CD4-positive, CD25-positive, alpha-beta regulatory T cell (primary cell): ENCODE measurements around the gene RAB1B. TPM values are rescaled to one million over a fixed set of nuclear protein-coding genes. Genes with fewer than 3 reads are reported as not detected.
A peak's percentile ranks its signal among the peaks of the same experiment; 100 is the strongest.

Experiments
- ATAC-seq, 2 donors: fragments of 150-1000 bp; cut with Tn5 transposase; one replicate each; pipeline ENCODE4 v1.10.0; 2021; ENCODE audit warnings: low read depth in 2 of 2, moderate number of reproducible peaks in 2 of 2, moderate library complexity in 1 of 2
- DNase-seq, 3 donors: peaks; one replicate each; pipeline versions ENCODE4 v3.0.0 to v3.0.0-alpha.2; 2012 to 2022; ENCODE audit warnings: mixed read lengths in 1 of 3
- H3K27ac ChIP-seq: one replicate; pipeline ENCODE4 v1.7.0; 2013; ENCODE audit warnings: mild to moderate bottlenecking, low read length; ENCODE audit not compliant: insufficient read depth, poor library complexity, severe bottlenecking
- H3K27me3 ChIP-seq: one replicate; pipeline ENCODE4 v1.7.0; 2013; ENCODE audit warnings: low read length; ENCODE audit not compliant: control insufficient read depth, insufficient read depth
- H3K36me3 ChIP-seq: one replicate; pipeline ENCODE4 v1.7.0; 2013; ENCODE audit warnings: mild to moderate bottlenecking, low read length, moderate library complexity; ENCODE audit not compliant: control insufficient read depth, insufficient read depth
- H3K4me1 ChIP-seq: 2 replicates; pipeline ENCODE4 v1.7.0; 2013; ENCODE audit warnings: mild to moderate bottlenecking, low read length; ENCODE audit not compliant: insufficient read depth, control insufficient read depth, poor library complexity, severe bottlenecking
- H3K4me3 ChIP-seq: one replicate; pipeline ENCODE4 v1.7.0; 2013; ENCODE audit warnings: low read depth, mild to moderate bottlenecking, low read length, moderate library complexity
- H3K9me3 ChIP-seq, 2 experiments: 1 replicate in 1 of 2; 2 replicates in 1 of 2; pipeline ENCODE4 v1.7.0; 2013; ENCODE audit warnings: low read length in 2 of 2, mild to moderate bottlenecking in 1 of 2, moderate library complexity in 1 of 2; ENCODE audit not compliant: control insufficient read depth in 2 of 2
- H3K27ac Mint-ChIP-seq, 3 donors: one replicate each; pipeline ENCODE4 v1.8.0; 2020 to 2022; ENCODE audit warnings: mild to moderate bottlenecking in 3 of 3, mixed read lengths in 3 of 3, moderate library complexity in 2 of 3
- H3K27me3 Mint-ChIP-seq: one replicate; pipeline ENCODE4 v1.8.0; 2022; ENCODE audit warnings: mild to moderate bottlenecking, mixed read lengths
- H3K36me3 Mint-ChIP-seq: one replicate; pipeline ENCODE4 v1.8.0; 2020; ENCODE audit warnings: mixed read lengths
- H3K4me1 Mint-ChIP-seq, 4 donors: one replicate each; pipeline ENCODE4 v1.8.0; 2020 to 2022; ENCODE audit warnings: mixed read lengths in 4 of 4, mild to moderate bottlenecking in 1 of 4
- H3K4me3 Mint-ChIP-seq, 4 donors: one replicate each; pipeline ENCODE4 v1.8.0; 2020 to 2022; ENCODE audit warnings: mild to moderate bottlenecking in 4 of 4, mixed read lengths in 4 of 4, moderate library complexity in 3 of 4
- H3K9me3 Mint-ChIP-seq, 7 donors: one replicate each; pipeline ENCODE4 v1.8.0; 2020 to 2022; ENCODE audit warnings: mixed read lengths in 7 of 7, mild to moderate bottlenecking in 3 of 7, moderate library complexity in 2 of 7
- polyA plus RNA-seq, 4 donors: library from polyadenylated mRNA; unstranded; fragments of 300-500 nt; fragmentation: Illumina TruSeq; gene quantifications; one replicate each; pipeline ENCODE4 v1.2.3, GENCODE V29; 2021
- total RNA-seq: library from RNA; stranded (reverse); gene quantifications from one replicate; pipeline ENCODE4 v1.2.3, GENCODE V29; 2022

The RAB1B gene
- 79.6 TPM for total RNA-seq
- 10 to 100 TPM; 13.1 to 19.6 (median 15.1) TPM for polyA plus RNA-seq

- Mint-ChIP-seq H3K4me1 (peaks cover 2 to 48% (median 25%) of the 10 kb centered on the region in 4 donors), H3K4me3 (peak within 1 kb of the TSS; percentile 94 to 99 (median 96)), H3K36me3 (peaks cover 13% of the 10 kb centered on the region), H3K9me3 (no peaks in the 10 kb centered on the region), H3K27me3 (peaks cover 14% of the 10 kb centered on the region), H3K27ac (peak within 1 kb of the TSS; percentile 98 to 99 (median 98))
- DNase-seq (peak; percentile 99 to 100 (median 100)), ATAC-seq (peak; percentile 85 to 88)
- no peaks in the 10 kb centered on the region for H3K9me3 ChIP-seq
- H3K4me3 ChIP-seq: peak within 1 kb of the TSS; percentile 89
- peaks cover 34% of the 10 kb centered on the region for H3K4me1 ChIP-seq
- H3K36me3 ChIP-seq: peaks cover 26% of the 10 kb centered on the region
- no peaks in the 10 kb centered on the region for H3K27me3 ChIP-seq
- H3K27ac ChIP-seq: peak within 1 kb of the TSS; percentile 91
Observed at GRCh38 chr11:66268244-66268951, at the start of gene RAB1B. Gene RAB1B, plus strand, starts transcription at chr11:66268639. Its CDS starts 41 bp downstream, at chr11:66268680.

- Mint-ChIP-seq H3K27me3 (peaks cover 4% of the 10 kb centered on the region), H3K4me1 (peaks cover 0 to 27% (median 20%) of the 10 kb centered on the region in 4 donors), H3K36me3 (peaks cover 41% of the 10 kb centered on the region), H3K27ac (peak overlapping the region in 1 of 3 donors; percentile 83), H3K9me3 (no peaks in the 10 kb centered on the region), H3K4me3 (no peak overlapping the region)
- no peaks in the 10 kb centered on the region for H3K9me3 ChIP-seq
- H3K4me1 ChIP-seq: peaks cover 9% of the 10 kb centered on the region
- H3K4me3 ChIP-seq: no peak overlapping the region
- no peaks in the 10 kb centered on the region for H3K27me3 ChIP-seq
- no peak for DNase-seq
- no peak for ATAC-seq
- H3K27ac ChIP-seq: no peak overlapping the region
- H3K36me3 ChIP-seq: peaks cover 68% of the 10 kb centered on the region
Observed at GRCh38 chr11:66218846-66219620, 49.4 kb upstream of the RAB1B start.

- peaks cover 4% of the 10 kb centered on the region for H3K27me3 Mint-ChIP-seq
- peaks cover 43% of the 10 kb centered on the region for H3K36me3 Mint-ChIP-seq
- no peak overlapping the region for H3K4me3 Mint-ChIP-seq
- H3K36me3 ChIP-seq: peaks cover 72% of the 10 kb centered on the region
- peaks cover 0 to 27% (median 20%) of the 10 kb centered on the region in 4 donors for H3K4me1 Mint-ChIP-seq
- peaks cover 9% of the 10 kb centered on the region for H3K4me1 ChIP-seq
- DNase-seq (no peak), ATAC-seq (no peak)
- no peak overlapping the region for H3K4me3 ChIP-seq
- H3K27me3 ChIP-seq: no peaks in the 10 kb centered on the region
- H3K9me3 ChIP-seq: no peaks in the 10 kb centered on the region
- H3K27ac ChIP-seq: peak overlapping the region; percentile 37
- no peak overlapping the region for H3K27ac Mint-ChIP-seq
- H3K9me3 Mint-ChIP-seq: no peaks in the 10 kb centered on the region
Observed at GRCh38 chr11:66219846-66220565, 48.4 kb upstream of the RAB1B start.

- no peak overlapping the region for H3K4me3 Mint-ChIP-seq
- peak overlapping the region; percentile 37 for H3K27ac ChIP-seq
- H3K4me1 Mint-ChIP-seq: peaks cover 0 to 27% (median 20%) of the 10 kb centered on the region in 4 donors
- DNase-seq (no peak), ATAC-seq (no peak)
- no peaks in the 10 kb centered on the region for H3K27me3 ChIP-seq
- peaks cover 4% of the 10 kb centered on the region for H3K27me3 Mint-ChIP-seq
- H3K36me3 ChIP-seq: peaks cover 71% of the 10 kb centered on the region
- H3K4me3 ChIP-seq: no peak overlapping the region
- no peaks in the 10 kb centered on the region for H3K9me3 Mint-ChIP-seq
- no peak overlapping the region for H3K27ac Mint-ChIP-seq
- H3K9me3 ChIP-seq: no peaks in the 10 kb centered on the region
- H3K4me1 ChIP-seq: peaks cover 9% of the 10 kb centered on the region
- H3K36me3 Mint-ChIP-seq: peaks cover 45% of the 10 kb centered on the region
Observed at GRCh38 chr11:66220566-66220935, 47.9 kb upstream of the RAB1B start.

GRCh38 chr11:66221012-66221411, 47.4 kb upstream of the RAB1B start:
- Mint-ChIP-seq H3K27me3 (peaks cover 4% of the 10 kb centered on the region), H3K36me3 (peaks cover 43% of the 10 kb centered on the region), H3K4me3 (no peak overlapping the region), H3K27ac (peak overlapping the region in 1 of 3 donors; percentile 88), H3K4me1 (peaks cover 0 to 26% (median 20%) of the 10 kb centered on the region in 4 donors), H3K9me3 (no peaks in the 10 kb centered on the region)
- DNase-seq: no peak
- H3K4me1 ChIP-seq: peaks cover 9% of the 10 kb centered on the region
- no peak overlapping the region for H3K27ac ChIP-seq
- ATAC-seq: no peak
- peaks cover 70% of the 10 kb centered on the region for H3K36me3 ChIP-seq
- no peak overlapping the region for H3K4me3 ChIP-seq
- H3K9me3 ChIP-seq: no peaks in the 10 kb centered on the region
- H3K27me3 ChIP-seq: no peaks in the 10 kb centered on the region

- no peaks in the 10 kb centered on the region for H3K9me3 ChIP-seq
- Mint-ChIP-seq H3K27me3 (peaks cover 4% of the 10 kb centered on the region), H3K4me1 (peaks cover 0 to 24% (median 19%) of the 10 kb centered on the region in 4 donors), H3K9me3 (no peaks in the 10 kb centered on the region), H3K4me3 (no peak overlapping the region), H3K36me3 (peaks cover 39% of the 10 kb centered on the region), H3K27ac (peak overlapping the region; percentile 88 to 97 (median 92))
- H3K4me3 ChIP-seq: no peak overlapping the region
- peaks cover 9% of the 10 kb centered on the region for H3K4me1 ChIP-seq
- no peaks in the 10 kb centered on the region for H3K27me3 ChIP-seq
- peak overlapping the region; percentile 97 for H3K27ac ChIP-seq
- H3K36me3 ChIP-seq: peaks cover 68% of the 10 kb centered on the region
- DNase-seq (no peak), ATAC-seq (no peak)
Observed at GRCh38 chr11:66221726-66222236, 46.7 kb upstream of the RAB1B start.

GRCh38 chr11:66222358-66223149, 45.9 kb upstream of the RAB1B start:
- peaks cover 4% of the 10 kb centered on the region for H3K27me3 Mint-ChIP-seq
- DNase-seq (peak; percentile 90 to 96 (median 92)), ATAC-seq (peak; percentile 95 to 97)
- Histone ChIP-seq H3K4me3 (no peak overlapping the region), H3K27ac (peak overlapping the region; percentile 97), H3K27me3 (no peaks in the 10 kb centered on the region), H3K4me1 (peaks cover 9% of the 10 kb centered on the region), H3K9me3 (no peaks in the 10 kb centered on the region), H3K36me3 (peaks cover 68% of the 10 kb centered on the region)
- peaks cover 40% of the 10 kb centered on the region for H3K36me3 Mint-ChIP-seq
- peak overlapping the region; percentile 0 to 43 (median 4) for H3K4me3 Mint-ChIP-seq
- H3K9me3 Mint-ChIP-seq: no peaks in the 10 kb centered on the region
- H3K4me1 Mint-ChIP-seq: peaks cover 0 to 24% (median 19%) of the 10 kb centered on the region in 4 donors
- peak overlapping the region; percentile 88 to 97 (median 92) for H3K27ac Mint-ChIP-seq
